HL-60 (cell line): ENCODE data around the gene SORCS2.

Experiments
- CTCF ChIP-seq: IDR thresholded peaks from one replicate; pipeline ENCODE4 v1.5.1; 2011; ENCODE audit warnings: low read length, control low read depth, inconsistent platforms; ENCODE audit not compliant: insufficient read depth
- GABPA ChIP-seq: IDR thresholded peaks from 2 replicates; pipeline ENCODE4 v1.6.1; 2012; ENCODE audit warnings: low read depth
- POLR2AphosphoS5 ChIP-seq: IDR thresholded peaks from 2 replicates; pipeline ENCODE4 v1.6.1; 2012; ENCODE audit warnings: low read depth
- REST ChIP-seq: IDR thresholded peaks from 2 replicates; pipeline ENCODE4 v1.6.1; 2012; ENCODE audit warnings: low read depth; ENCODE audit not compliant: insufficient replicate concordance

GRCh38 chr4:7156761-7157488, 35.4 kb upstream of the SORCS2 start:
- TF ChIP-seq CTCF (no peak), POLR2AphosphoS5 (no peak), REST (no peak), GABPA (no peak)
